Measurements from ENCODE around the gene PAPPA2. TPM values are rescaled to one million over a fixed set of nuclear protein-coding genes. Genes with fewer than 3 reads are reported as not detected.

Gene PAPPA2
- total RNA-seq, 1 donor from 2014 or later, result not detected

GRCh38 chr1:176796583-176796982, 333.6 kb downstream of the PAPPA2 start:
- H3K4me3 Mint-ChIP-seq, result no peak overlapping the region
- no peaks in the 10 kb centered on the region for H3K4me1 Mint-ChIP-seq
- H3K27me3 Mint-ChIP-seq, result no peaks in the 10 kb centered on the region
- no peak overlapping the region for H3K27ac Mint-ChIP-seq
- no peaks in the 10 kb centered on the region for H3K36me3 Mint-ChIP-seq (ENCODE audit: low read depth)
- intact Hi-C loops (cut with micrococcal nuclease), result no loop called here
- no peaks in the 10 kb centered on the region for H3K9me3 Mint-ChIP-seq
- DNase-seq, result no peak

DNA sequence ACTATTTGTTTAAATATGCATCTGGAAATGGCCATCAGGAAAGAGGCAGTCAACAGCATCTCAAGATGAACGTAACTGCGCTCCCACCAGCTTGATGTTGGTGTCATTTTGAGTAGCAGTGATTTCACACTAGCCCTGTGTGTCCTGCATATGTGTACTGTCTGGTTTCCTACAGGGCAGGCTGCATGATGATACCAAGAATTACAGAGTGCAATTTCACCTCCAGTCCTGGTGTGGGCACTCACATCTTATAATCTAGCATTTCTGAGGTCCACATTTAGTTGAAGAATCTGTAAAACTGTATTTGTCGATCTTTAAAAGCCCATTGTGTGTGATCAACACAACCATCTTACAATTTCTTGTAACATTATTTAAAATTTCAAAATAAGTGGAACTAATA, 336.4 kb downstream of the PAPPA2 start:
- intact Hi-C loops (cut with micrococcal nuclease), result no loop called here
- DNase-seq, result no peak
- Mint-ChIP-seq H3K36me3 (ENCODE audit: low read depth) (no peaks in the 10 kb centered on the region), H3K27ac (no peak overlapping the region), H3K4me1 (no peaks in the 10 kb centered on the region), H3K4me3 (no peak overlapping the region), H3K27me3 (no peaks in the 10 kb centered on the region), H3K9me3 (no peaks in the 10 kb centered on the region)

DNA sequence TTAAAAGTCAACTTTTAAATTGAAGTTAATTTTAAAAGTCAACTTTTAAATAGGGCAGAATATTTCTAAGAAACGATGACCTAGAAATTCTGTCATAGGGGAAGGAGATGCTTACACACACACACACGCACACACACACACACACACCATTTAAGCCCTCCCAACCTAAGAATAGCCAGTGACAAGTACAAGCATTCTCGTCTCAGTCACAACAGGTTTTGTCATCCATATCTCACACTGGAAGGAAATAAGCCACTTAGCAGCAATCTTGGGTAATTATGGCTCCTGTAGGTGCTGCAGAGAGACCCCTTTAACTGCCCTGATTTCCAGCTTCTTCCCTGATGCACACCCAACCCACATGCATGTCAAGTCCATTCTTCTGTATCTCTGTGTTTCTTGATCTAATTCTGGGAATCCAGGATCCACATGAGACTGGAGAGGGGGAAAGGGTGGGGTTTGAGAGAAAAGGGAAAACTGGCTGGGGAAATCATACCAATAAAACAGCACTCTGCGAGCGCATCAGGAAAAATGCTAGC, 338.1 kb downstream of the PAPPA2 start:
- intact Hi-C loops (cut with micrococcal nuclease), result no loop called here
- Mint-ChIP-seq H3K9me3 (no peaks in the 10 kb centered on the region), H3K27me3 (no peaks in the 10 kb centered on the region), H3K4me3 (no peak overlapping the region), H3K4me1 (no peaks in the 10 kb centered on the region), H3K36me3 (ENCODE audit: low read depth) (no peaks in the 10 kb centered on the region), H3K27ac (no peak overlapping the region)
- DNase-seq, result no peak

GRCh38 chr1:176801514-176802020, 338.6 kb downstream of the PAPPA2 start:
- no peaks in the 10 kb centered on the region for H3K9me3 Mint-ChIP-seq
- no peak for DNase-seq
- no peak overlapping the region for H3K27ac Mint-ChIP-seq
- no peaks in the 10 kb centered on the region for H3K36me3 Mint-ChIP-seq (ENCODE audit: low read depth)
- H3K4me3 Mint-ChIP-seq, result no peak overlapping the region
- no peaks in the 10 kb centered on the region for H3K27me3 Mint-ChIP-seq
- intact Hi-C loops (cut with micrococcal nuclease), result no loop called here
- H3K4me1 Mint-ChIP-seq, result no peaks in the 10 kb centered on the region

- intact Hi-C loops (cut with micrococcal nuclease), result no loop called here
- DNase-seq, result no peak
- H3K4me3 Mint-ChIP-seq, result no peak overlapping the region
- H3K27me3 Mint-ChIP-seq, result no peaks in the 10 kb centered on the region
- no peaks in the 10 kb centered on the region for H3K4me1 Mint-ChIP-seq
- H3K36me3 Mint-ChIP-seq (ENCODE audit: low read depth), result no peaks in the 10 kb centered on the region
- H3K9me3 Mint-ChIP-seq, result no peaks in the 10 kb centered on the region
- H3K27ac Mint-ChIP-seq, result no peak overlapping the region
These were observed 339.3 kb downstream of the PAPPA2 start for GRCh38 chr1:176802316-176802715.

DNA sequence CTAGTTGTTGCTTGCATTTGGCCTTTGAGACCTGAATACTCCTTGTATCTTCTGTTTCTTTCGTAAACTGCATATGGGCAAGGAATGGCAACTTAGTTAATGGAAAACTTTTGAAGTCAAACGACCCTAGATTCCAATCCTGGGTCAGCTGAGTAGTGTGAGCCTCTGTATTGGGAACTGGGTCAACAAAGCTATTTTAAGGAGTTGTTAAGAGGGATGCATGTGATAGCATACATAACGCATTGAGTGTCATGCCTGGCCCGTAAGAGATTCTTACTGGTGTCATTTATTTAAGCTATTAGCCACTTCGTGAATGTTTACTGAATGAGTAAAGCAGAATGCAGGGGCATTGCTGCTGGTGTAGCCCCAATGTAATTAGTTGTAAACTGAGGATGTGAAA, 340.1 kb downstream of the PAPPA2 start:
- no peak for DNase-seq
- H3K27ac Mint-ChIP-seq, result no peak overlapping the region
- H3K36me3 Mint-ChIP-seq (ENCODE audit: low read depth), result no peaks in the 10 kb centered on the region
- intact Hi-C loops (cut with micrococcal nuclease), result no loop called here
- no peaks in the 10 kb centered on the region for H3K27me3 Mint-ChIP-seq
- H3K4me3 Mint-ChIP-seq, result no peak overlapping the region
- H3K4me1 Mint-ChIP-seq, result no peaks in the 10 kb centered on the region
- H3K9me3 Mint-ChIP-seq, result no peaks in the 10 kb centered on the region

DNA sequence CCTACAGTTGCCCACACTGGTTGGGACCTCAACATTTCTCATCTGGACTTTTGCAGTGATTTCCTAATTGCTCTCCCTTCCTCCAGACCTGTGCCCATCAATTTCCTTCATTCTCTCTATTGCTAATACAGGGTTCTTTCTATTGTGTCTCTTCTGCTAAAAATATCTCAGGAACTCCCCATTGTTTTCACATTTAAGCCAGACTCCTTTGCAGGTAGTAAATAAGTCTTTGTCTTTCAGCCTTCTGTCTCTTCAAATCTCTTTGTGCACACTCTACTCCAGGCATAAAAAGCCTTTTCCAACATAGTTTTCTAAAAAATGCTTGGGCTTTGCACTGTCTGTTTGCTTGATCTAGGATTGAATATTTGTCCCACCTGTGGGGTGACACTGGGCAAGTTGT, 340.6 kb downstream of the PAPPA2 start:
- Mint-ChIP-seq H3K27ac (no peak overlapping the region), H3K9me3 (no peaks in the 10 kb centered on the region), H3K4me1 (no peaks in the 10 kb centered on the region), H3K27me3 (no peaks in the 10 kb centered on the region), H3K4me3 (no peak overlapping the region), H3K36me3 (ENCODE audit: low read depth) (no peaks in the 10 kb centered on the region)
- DNase-seq, result no peak
- intact Hi-C loops (cut with micrococcal nuclease), result no loop called here

DNA sequence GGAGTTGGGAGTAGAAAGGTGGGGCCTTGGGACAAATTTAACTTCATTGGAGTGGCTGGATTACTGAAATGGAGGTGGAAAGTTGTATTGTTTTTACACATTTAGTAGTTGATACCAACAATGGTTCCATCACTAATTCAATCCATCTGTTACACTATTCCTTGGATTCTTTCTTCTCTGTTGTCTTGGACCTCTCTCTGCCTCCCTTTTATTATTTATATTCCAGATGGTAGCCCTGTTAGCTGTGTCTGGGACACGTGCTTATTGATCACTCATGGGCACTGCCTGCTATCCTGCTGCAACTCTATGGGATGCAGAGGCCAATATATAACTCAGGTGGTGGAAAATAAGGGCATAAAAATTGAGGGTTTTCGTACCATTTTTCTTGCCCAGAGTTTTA, 346.3 kb downstream of the PAPPA2 start:
- Mint-ChIP-seq H3K27ac (no peak overlapping the region), H3K4me3 (no peak overlapping the region), H3K4me1 (no peaks in the 10 kb centered on the region), H3K9me3 (no peaks in the 10 kb centered on the region), H3K36me3 (ENCODE audit: low read depth) (no peaks in the 10 kb centered on the region), H3K27me3 (no peaks in the 10 kb centered on the region)
- DNase-seq, result no peak
- intact Hi-C loops (cut with micrococcal nuclease), result no loop called here

GRCh38 chr1:176811511-176812288, 348.7 kb downstream of the PAPPA2 start:
- intact Hi-C loops (cut with micrococcal nuclease), result no loop called here
- H3K4me3 Mint-ChIP-seq, result no peak overlapping the region
- no peaks in the 10 kb centered on the region for H3K4me1 Mint-ChIP-seq
- no peaks in the 10 kb centered on the region for H3K27me3 Mint-ChIP-seq
- no peak overlapping the region for H3K27ac Mint-ChIP-seq
- H3K9me3 Mint-ChIP-seq, result no peaks in the 10 kb centered on the region
- no peak for DNase-seq
- H3K36me3 Mint-ChIP-seq (ENCODE audit: low read depth), result no peaks in the 10 kb centered on the region

GRCh38 chr1:176815621-176816020, 352.6 kb downstream of the PAPPA2 start:
- no peaks in the 10 kb centered on the region for H3K4me1 Mint-ChIP-seq

GRCh38 chr1:176816232-176816631, 353.3 kb downstream of the PAPPA2 start:
- H3K4me3 Mint-ChIP-seq, result no peak overlapping the region
- intact Hi-C loops (cut with micrococcal nuclease), result no loop called here
- DNase-seq, result no peak
- H3K27ac Mint-ChIP-seq, result no peak overlapping the region
- no peaks in the 10 kb centered on the region for H3K27me3 Mint-ChIP-seq
- no peaks in the 10 kb centered on the region for H3K36me3 Mint-ChIP-seq (ENCODE audit: low read depth)
- H3K4me1 Mint-ChIP-seq, result no peaks in the 10 kb centered on the region
- no peaks in the 10 kb centered on the region for H3K9me3 Mint-ChIP-seq

More at GRCh38 chr1:176815621-176816020, 352.6 kb downstream of the PAPPA2 start:
- Mint-ChIP-seq H3K36me3 (ENCODE audit: low read depth) (no peaks in the 10 kb centered on the region), H3K27ac (no peak overlapping the region), H3K27me3 (no peaks in the 10 kb centered on the region), H3K9me3 (no peaks in the 10 kb centered on the region), H3K4me3 (no peak overlapping the region)
- DNase-seq, result no peak
- intact Hi-C loops (cut with micrococcal nuclease), result no loop called here

- H3K36me3 Mint-ChIP-seq (ENCODE audit: low read depth), result no peaks in the 10 kb centered on the region
- no peaks in the 10 kb centered on the region for H3K27me3 Mint-ChIP-seq
- no peak for DNase-seq
- H3K4me3 Mint-ChIP-seq, result no peak overlapping the region
- H3K27ac Mint-ChIP-seq, result no peak overlapping the region
- H3K9me3 Mint-ChIP-seq, result no peaks in the 10 kb centered on the region
- no peaks in the 10 kb centered on the region for H3K4me1 Mint-ChIP-seq
- intact Hi-C loops (cut with micrococcal nuclease), result no loop called here
These were observed 357.5 kb downstream of the PAPPA2 start for GRCh38 chr1:176820391-176821031.

- no peak overlapping the region for H3K4me3 Mint-ChIP-seq
- H3K4me1 Mint-ChIP-seq, result no peaks in the 10 kb centered on the region
- H3K9me3 Mint-ChIP-seq, result no peaks in the 10 kb centered on the region
- no peaks in the 10 kb centered on the region for H3K27me3 Mint-ChIP-seq
- intact Hi-C loops (cut with micrococcal nuclease), result no loop called here
- H3K27ac Mint-ChIP-seq, result no peak overlapping the region
- H3K36me3 Mint-ChIP-seq (ENCODE audit: low read depth), result no peaks in the 10 kb centered on the region
- no peak for DNase-seq
These were observed 363.3 kb downstream of the PAPPA2 start for GRCh38 chr1:176826265-176826664.

DNA sequence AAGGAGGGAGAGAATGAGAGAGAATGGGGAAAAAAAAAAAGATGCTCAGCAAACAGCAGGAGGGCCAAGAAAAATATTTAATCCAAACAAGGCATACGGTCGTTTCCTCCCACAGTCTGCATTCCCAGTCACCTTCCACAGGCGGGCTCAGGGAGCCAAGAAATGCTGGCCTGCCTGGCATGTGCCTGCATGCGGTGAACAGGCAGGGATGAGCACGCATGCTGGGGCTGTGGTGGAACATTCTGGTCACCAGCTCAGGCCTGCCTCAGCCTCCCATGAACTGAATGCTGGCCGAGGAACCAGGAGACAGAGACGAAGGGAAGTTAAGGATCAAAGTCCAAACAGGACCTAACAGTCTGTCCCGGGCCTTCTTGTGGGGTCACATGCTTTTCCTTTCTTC, 366.3 kb downstream of the PAPPA2 start:
- H3K27ac Mint-ChIP-seq, result no peak overlapping the region
- intact Hi-C loops (cut with micrococcal nuclease), result no loop called here

More for the DNA sequence above, 366.3 kb downstream of the PAPPA2 start:
- no peaks in the 10 kb centered on the region for H3K4me1 Mint-ChIP-seq
- no peaks in the 10 kb centered on the region for H3K9me3 Mint-ChIP-seq
- H3K36me3 Mint-ChIP-seq (ENCODE audit: low read depth), result no peaks in the 10 kb centered on the region
- H3K4me3 Mint-ChIP-seq, result no peak overlapping the region
- no peaks in the 10 kb centered on the region for H3K27me3 Mint-ChIP-seq
- DNase-seq, result no peak

All from activated CD4-positive, alpha-beta T cell treated with anti-CD3 and anti-CD28 coated beads, Interleukin-2, amount 10 ng/mL, durations not matched to agents 24 days and 14 days (primary cell).